Fibroblast of skin of right biceps (primary cell): ENCODE data around the gene TRUB1.

Experiments used
- DNase-seq: peaks from one replicate; pipeline ENCODE4 v3.0.0-alpha.2; 2013

TRUB1 gene

GRCh38 chr10:114987995-114988394 is 50.0 kb downstream of the TRUB1 start:
- peak; percentile 85 for DNase-seq

- no peak for DNase-seq
Observed at GRCh38 chr10:114990586-114990985, 52.6 kb downstream of the TRUB1 start.

GRCh38 chr10:114990991-114991390 is 53.0 kb downstream of the TRUB1 start:
- no peak for DNase-seq

GRCh38 chr10:114992189-114992775 is 54.3 kb downstream of the TRUB1 start:
- DNase-seq: no peak

- DNase-seq: peak; percentile 73
Observed at GRCh38 chr10:114995468-114996247, 57.7 kb downstream of the TRUB1 start.

- peak; percentile 63 for DNase-seq
Observed at GRCh38 chr10:114996542-114996941, 58.5 kb downstream of the TRUB1 start.

- DNase-seq: no peak
Observed at GRCh38 chr10:114998993-114999392, 61.0 kb downstream of the TRUB1 start.

GRCh38 chr10:115001506-115002381 is 63.7 kb downstream of the TRUB1 start:
- DNase-seq: peak; percentile 31

GRCh38 chr10:115003396-115003795 is 65.4 kb downstream of the TRUB1 start:
- DNase-seq: no peak

- DNase-seq: no peak
Observed at GRCh38 chr10:115004236-115004862, 66.4 kb downstream of the TRUB1 start.

- no peak for DNase-seq
Observed at GRCh38 chr10:115005771-115006170, 67.8 kb downstream of the TRUB1 start.

GRCh38 chr10:115018185-115018931 is 80.4 kb downstream of the TRUB1 start:
- DNase-seq: no peak

- no peak for DNase-seq
Observed at GRCh38 chr10:115020449-115020848, 82.5 kb downstream of the TRUB1 start.

- DNase-seq: no peak
Observed at GRCh38 chr10:115022733-115023132, 84.7 kb downstream of the TRUB1 start.

GRCh38 chr10:115023715-115024114 is 85.7 kb downstream of the TRUB1 start:
- DNase-seq: no peak

GRCh38 chr10:115024371-115024770 is 86.4 kb downstream of the TRUB1 start:
- DNase-seq: no peak

GRCh38 chr10:115026056-115026745 is 88.2 kb downstream of the TRUB1 start:
- no peak for DNase-seq

- DNase-seq: no peak
Observed at GRCh38 chr10:115026746-115027140, 88.7 kb downstream of the TRUB1 start.
